B cell (primary cell): Measurements from ENCODE around the gene PDZRN3. TPM values are rescaled to one million over a fixed set of nuclear protein-coding genes. Genes with fewer than 3 reads are reported as not detected.

ENCODE experiments used
- ATAC-seq: fragments of 200-7000 bp; cut with Tn5 transposase; one replicate; pipeline ENCODE4 v1.10.0; 2021; ENCODE audit warnings: low read depth, mild to moderate bottlenecking, moderate number of reproducible peaks, moderate library complexity
- CTCF ChIA-PET: fragments of 350-600 bp; sonication (Branson Sonifier 250); formaldehyde crosslinking; loops from one replicate; lab custom pipeline; 2021; ENCODE audit warnings: antibody characterized with exemption, inconsistent platforms; lab: Charles Lee
- POLR2A ChIA-PET: fragments of 350-600 bp; sonication (Branson Sonifier 250); formaldehyde crosslinking; loops from one replicate; lab custom pipeline; 2021; ENCODE audit warnings: antibody characterized with exemption; lab: Charles Lee
- DNase-seq: peaks from one replicate; pipeline ENCODE4 v3.0.0; 2013
- H2AFZ ChIP-seq: 2 replicates; pipeline ENCODE4 v1.6.1; 2012; ENCODE audit warnings: mild to moderate bottlenecking, low read depth, low read length; ENCODE audit not compliant: insufficient read depth, poor library complexity, severe bottlenecking
- H3K27ac ChIP-seq, 2 donors: 1 replicate in 1 of 2; 2 replicates in 1 of 2; pipeline ENCODE4 v1.5.1; 2012 to 2013; ENCODE audit warnings: low read length in 2 of 2, mild to moderate bottlenecking in 2 of 2, moderate library complexity in 1 of 2
- H3K27me3 ChIP-seq, 4 experiments: fragments of 200-600 bp in 1 of 4; sonication (generic) in 1 of 4; replicated peaks in 1 of 4; 1 replicate in 2 of 4; 2 replicates in 2 of 4; pipeline versions ENCODE4 v1.6.1 to v1.7.0; 2013 to 2016; ENCODE audit warnings: low read length in 3 of 4, mild to moderate bottlenecking in 2 of 4, mixed read lengths in 1 of 4, moderate library complexity in 1 of 4; ENCODE audit not compliant: insufficient read depth in 4 of 4, control insufficient read depth in 3 of 4; ENCODE audit errors: control extremely low read depth in 1 of 4
- H3K36me3 ChIP-seq, 2 experiments: replicated peaks in 1 of 2; 1 replicate in 1 of 2; 2 replicates in 1 of 2; pipeline versions ENCODE4 v1.6.1 to v1.7.1; 2013; ENCODE audit warnings: low read length in 1 of 2; ENCODE audit not compliant: insufficient read depth in 2 of 2, control insufficient read depth in 1 of 2; ENCODE audit errors: control extremely low read depth in 1 of 2, extremely low read depth in 1 of 2
- H3K4me1 ChIP-seq, 2 donors: fragments of 200-600 bp in 1 of 2; sonication (generic) in 1 of 2; 1 replicate in 1 of 2; 2 replicates in 1 of 2; pipeline versions ENCODE4 v1.5.1 to v1.6.1; 2013 to 2017; ENCODE audit warnings: low read length in 2 of 2; ENCODE audit not compliant: control insufficient read depth in 2 of 2, insufficient read depth in 2 of 2
- H3K4me2 ChIP-seq: replicated peaks from 2 replicates; pipeline ENCODE3; 2012; ENCODE audit warnings: mild to moderate bottlenecking, low read depth, low read length; ENCODE audit not compliant: poor library complexity, severe bottlenecking
- H3K4me3 ChIP-seq, 5 experiments: fragments of 200-600 bp in 1 of 5; sonication (generic) in 1 of 5; 1 replicate in 3 of 5; 2 replicates in 2 of 5; pipeline versions ENCODE4 v1.5.1 to v1.7.0; 2011 to 2016; ENCODE audit warnings: low read length in 4 of 5, mild to moderate bottlenecking in 4 of 5, low read depth in 2 of 5, control low read depth in 1 of 5, moderate library complexity in 1 of 5; ENCODE audit not compliant: insufficient read depth in 1 of 5; ENCODE audit errors: control extremely low read depth in 1 of 5, extremely low read depth in 1 of 5
- H3K79me2 ChIP-seq: fragments of 200-600 bp; sonication (generic); one replicate; pipeline ENCODE4 v1.6.0; 2016; ENCODE audit warnings: low read length; ENCODE audit not compliant: control insufficient read depth, insufficient read depth
- H3K9ac ChIP-seq: fragments of 200-600 bp; sonication (generic); 2 replicates; pipeline ENCODE4 v1.6.1; 2017; ENCODE audit warnings: mild to moderate bottlenecking, low read length, moderate library complexity
- H3K9me3 ChIP-seq, 3 donors: one replicate each; pipeline versions ENCODE4 v1.6.1 to v1.7.1; 2013; ENCODE audit warnings: low read length in 2 of 3; ENCODE audit not compliant: control insufficient read depth in 2 of 3, insufficient read depth in 1 of 3; ENCODE audit errors: control extremely low read depth in 1 of 3
- H4K20me1 ChIP-seq: 2 replicates; pipeline ENCODE4 v1.6.0; 2012; ENCODE audit warnings: mild to moderate bottlenecking, low read length; ENCODE audit not compliant: insufficient read depth, control insufficient read depth, poor library complexity, severe bottlenecking
- H3K27ac Mint-ChIP-seq: one replicate; pipeline ENCODE4 v1.8.0; 2021; ENCODE audit warnings: mixed read lengths
- H3K27me3 Mint-ChIP-seq: one replicate; pipeline ENCODE4 v1.8.0; 2021; ENCODE audit warnings: mixed read lengths
- H3K4me1 Mint-ChIP-seq: one replicate; pipeline ENCODE4 v1.8.0; 2021; ENCODE audit warnings: mixed read lengths
- H3K4me3 Mint-ChIP-seq: one replicate; pipeline ENCODE4 v1.8.0; 2021; ENCODE audit warnings: mixed read lengths
- H3K9me3 Mint-ChIP-seq: one replicate; pipeline ENCODE4 v1.8.0; 2022; ENCODE audit warnings: mixed read lengths; ENCODE audit not compliant: insufficient read depth
- CTCF ChIP-seq: fragments of 200-600 bp; IDR thresholded peaks from one replicate; pipeline ENCODE4 v1.8.0; 2022; ENCODE audit warnings: antibody characterized with exemption, mild to moderate bottlenecking
- EZH2 ChIP-seq: IDR thresholded peaks from 2 replicates; pipeline ENCODE4 v1.6.1; 2012; ENCODE audit warnings: borderline replicate concordance, low read depth, mild to moderate bottlenecking, moderate library complexity, low read length; ENCODE audit not compliant: insufficient read depth, poor library complexity, severe bottlenecking
- WGBS: methylation state at CpG from one replicate; pipeline ENCODE4 v1.1.5; 2013; ENCODE audit warnings: missing lambda C conversion rate; ENCODE audit not compliant: insufficient coverage; 5-methylcytosine and 5-hydroxymethylcytosine counted together
- intact Hi-C: fragments of 100-400 bp; cut with micrococcal nuclease; formaldehyde crosslinking; loops from one replicate; pipeline ENCODE4 v1.10.0; 2022
- polyA plus RNA-seq: library from polyadenylated mRNA; depleted of rRNA; stranded (reverse); fragments of >200 nt; gene quantifications from 2 replicates; pipeline ENCODE4 v1.2.3, GENCODE V29; 2012
- total RNA-seq, 2 donors: library from RNA; stranded (reverse); fragments of 120-200 nt in 1 of 2; gene quantifications; 1 replicate in 1 of 2; 2 replicates in 1 of 2; pipeline versions ENCODE4 v1.2.3 to v1.2.4, GENCODE V29; 2013 to 2022

PDZRN3 gene
- total and polyA plus RNA-seq, 2 donors (not counting 1 experiment from before 2014, with no cell fraction given) = not detected

DNA sequence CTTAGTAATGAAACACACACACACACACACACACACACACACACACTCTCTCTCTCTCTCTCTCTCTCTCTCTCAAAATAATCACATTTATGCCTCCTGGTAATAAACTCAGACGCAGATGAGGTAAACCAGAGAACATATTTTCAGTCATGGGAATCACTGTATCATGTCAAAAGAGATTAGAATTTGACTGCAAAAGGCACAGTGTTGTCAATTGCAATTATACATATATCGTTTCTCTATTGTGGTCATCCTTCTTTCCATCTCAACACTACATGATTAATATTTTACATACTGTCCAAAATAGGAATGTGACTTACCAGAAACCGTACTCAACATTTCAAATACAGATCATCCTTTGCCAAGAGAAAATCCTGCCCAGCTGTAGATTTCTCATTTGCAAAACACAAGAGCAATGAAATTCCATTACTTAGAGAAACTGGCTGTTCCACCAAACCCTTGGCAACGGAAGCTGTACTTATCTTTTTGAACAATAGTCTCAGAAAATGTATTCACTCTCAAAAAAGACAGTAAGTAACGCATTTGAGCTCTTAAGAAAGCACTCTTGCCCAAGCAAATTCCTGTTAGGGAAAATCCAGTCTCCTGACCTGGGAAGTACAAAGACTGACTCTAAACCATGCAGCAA, 24.3 kb downstream of the PDZRN3 start:
- H3K27ac Mint-ChIP-seq = no peak overlapping the region
- H3K9ac ChIP-seq = no peak overlapping the region
- H3K9me3 ChIP-seq = no peaks in the 10 kb centered on the region
- ChIA-PET POLR2A (no interaction called here), CTCF (no interaction called here)
- no peak for TF ChIP-seq EZH2
- intact Hi-C loops = no loop called here
- H3K4me2 ChIP-seq = no peak overlapping the region
- H3K9me3 Mint-ChIP-seq = no peaks in the 10 kb centered on the region
- H3K27me3 Mint-ChIP-seq = no peaks in the 10 kb centered on the region
- ATAC-seq (no peak), DNase-seq (no peak)
- H3K79me2 ChIP-seq = no peaks in the 10 kb centered on the region
- H3K27ac ChIP-seq = no peak overlapping the region
- no peaks in the 10 kb centered on the region for H3K4me1 Mint-ChIP-seq
- H2AFZ ChIP-seq = no peak overlapping the region
- H3K27me3 ChIP-seq = no peaks in the 10 kb centered on the region
- H4K20me1 ChIP-seq = no peaks in the 10 kb centered on the region
- H3K4me3 Mint-ChIP-seq = no peak overlapping the region
- no peak overlapping the region for H3K4me3 ChIP-seq
- 82% methylated on average over 3 of the region's 5 CpGs for WGBS
- H3K4me1 ChIP-seq = no peaks in the 10 kb centered on the region
- H3K36me3 ChIP-seq = no peaks in the 10 kb centered on the region

DNA sequence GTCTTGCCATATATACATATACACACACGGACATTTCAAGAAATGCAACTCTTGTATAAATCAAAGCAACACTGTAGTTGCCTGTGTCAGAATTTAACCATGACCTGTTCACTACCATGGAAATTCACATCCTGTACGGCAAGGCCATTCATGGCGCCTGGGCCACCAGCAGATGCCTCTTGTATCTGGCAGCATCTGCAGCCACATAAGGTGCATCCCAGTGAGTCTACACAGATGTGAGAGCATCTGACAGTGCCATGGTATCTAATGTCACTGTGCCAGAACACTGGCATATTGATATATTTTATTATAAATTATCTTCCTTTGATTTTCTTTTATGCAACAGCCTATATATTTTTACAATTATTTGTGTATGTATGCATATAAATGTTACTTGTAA, 25.1 kb downstream of the PDZRN3 start:
- Histone ChIP-seq H3K9me3 (no peaks in the 10 kb centered on the region), H3K27ac (no peak overlapping the region), H3K27me3 (no peaks in the 10 kb centered on the region), H3K9ac (no peak overlapping the region), H2AFZ (no peak overlapping the region), H4K20me1 (no peaks in the 10 kb centered on the region), H3K36me3 (no peaks in the 10 kb centered on the region), H3K79me2 (no peaks in the 10 kb centered on the region), H3K4me3 (no peak overlapping the region), H3K4me1 (no peaks in the 10 kb centered on the region), H3K4me2 (no peak overlapping the region)
- POLR2A ChIA-PET = no interaction called here
- intact Hi-C loops = no loop called here
- ATAC-seq = no peak
- CTCF ChIA-PET = no interaction called here
- TF ChIP-seq EZH2 (no peak), CTCF (no peak)
- no peaks in the 10 kb centered on the region for H3K9me3 Mint-ChIP-seq
- no peak overlapping the region for H3K27ac Mint-ChIP-seq
- WGBS = 100% methylated on average over 3 of the region's 3 CpGs
- no peaks in the 10 kb centered on the region for H3K4me1 Mint-ChIP-seq
- DNase-seq = no peak
- no peak overlapping the region for H3K4me3 Mint-ChIP-seq
- H3K27me3 Mint-ChIP-seq = no peaks in the 10 kb centered on the region
